ENCODE results near the gene ANKRD11.

- TF ChIP-seq POLR2AphosphoS5 (IDR thresholded peaks at IDR 0.05; ENCODE audit: low read depth, low read length) (no peak), SIN3A (IDR thresholded peaks at IDR 0.05; ENCODE audit: borderline replicate concordance, insufficient read depth, low read length) (no peak), TAF1 (IDR thresholded peaks at IDR 0.05; ENCODE audit: borderline replicate concordance, insufficient read depth, low read length) (no peak), REST (IDR thresholded peaks at IDR 0.05; ENCODE audit: insufficient read depth in 1 of 2, low read depth in 2 of 2, low read length in 2 of 2) (no peak)
Measured at GRCh38 chr16:89431158-89431584, 59.2 kb downstream of the ANKRD11 start.
